ENCODE data around the gene ISM2. TPM values are rescaled to one million over a fixed set of nuclear protein-coding genes. Genes with fewer than 3 reads are reported as not detected.

The ISM2 gene
- total RNA-seq, 2 donors from 2014 or later: 0.59 to 26.6 TPM

DNA sequence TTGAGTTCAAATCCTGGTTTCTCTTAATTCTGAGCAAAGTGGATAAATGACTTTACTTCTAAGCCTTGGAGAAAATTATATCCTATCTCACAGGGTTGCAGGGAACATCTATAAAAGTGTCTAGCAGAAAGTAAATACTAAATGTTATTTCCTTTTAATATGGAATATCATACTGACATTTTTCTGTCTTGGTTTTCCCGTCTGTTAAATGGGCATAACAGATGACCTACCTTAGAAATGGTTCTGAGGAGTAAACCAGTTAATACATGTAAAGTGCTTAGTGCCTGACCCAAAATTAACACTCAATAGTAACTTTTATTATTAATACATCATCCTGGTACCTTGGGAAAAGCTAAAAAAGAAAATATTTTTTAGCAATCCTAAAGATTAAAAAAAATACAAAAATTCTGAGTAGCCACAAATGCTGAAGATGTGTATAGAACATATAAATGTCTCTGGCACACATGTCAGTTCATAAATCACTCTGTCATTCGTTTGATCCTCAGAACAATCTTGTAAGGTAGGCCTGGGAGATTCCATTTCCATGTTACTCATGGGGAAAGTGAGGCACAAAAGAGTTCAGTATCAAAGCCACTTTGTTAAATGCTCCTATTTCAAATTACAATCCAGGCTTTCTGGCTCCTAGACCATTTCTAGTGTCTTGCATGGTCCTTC is 42.5 kb downstream of the ISM2 start:
- intact Hi-C loops (cut with DNase I): loop anchor here (2.0 to 10.0 kb wide), 4 partner anchors 79 to 299 kb away; partner anchors contain the start of genes ALKBH1, GSTZ1, POMT2 and SAMD15
- TF ChIP-seq, protein P1, sequence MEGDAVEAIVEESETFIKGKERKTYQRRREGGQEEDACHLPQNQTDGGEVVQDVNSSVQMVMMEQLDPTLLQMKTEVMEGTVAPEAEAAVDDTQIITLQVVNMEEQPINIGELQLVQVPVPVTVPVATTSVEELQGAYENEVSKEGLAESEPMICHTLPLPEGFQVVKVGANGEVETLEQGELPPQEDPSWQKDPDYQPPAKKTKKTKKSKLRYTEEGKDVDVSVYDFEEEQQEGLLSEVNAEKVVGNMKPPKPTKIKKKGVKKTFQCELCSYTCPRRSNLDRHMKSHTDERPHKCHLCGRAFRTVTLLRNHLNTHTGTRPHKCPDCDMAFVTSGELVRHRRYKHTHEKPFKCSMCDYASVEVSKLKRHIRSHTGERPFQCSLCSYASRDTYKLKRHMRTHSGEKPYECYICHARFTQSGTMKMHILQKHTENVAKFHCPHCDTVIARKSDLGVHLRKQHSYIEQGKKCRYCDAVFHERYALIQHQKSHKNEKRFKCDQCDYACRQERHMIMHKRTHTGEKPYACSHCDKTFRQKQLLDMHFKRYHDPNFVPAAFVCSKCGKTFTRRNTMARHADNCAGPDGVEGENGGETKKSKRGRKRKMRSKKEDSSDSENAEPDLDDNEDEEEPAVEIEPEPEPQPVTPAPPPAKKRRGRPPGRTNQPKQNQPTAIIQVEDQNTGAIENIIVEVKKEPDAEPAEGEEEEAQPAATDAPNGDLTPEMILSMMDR (IDR thresholded peaks at IDR 0.05): no peak
- TF ChIP-seq POLR2A (IDR thresholded peaks at IDR 0.05) (no peak), POLR2AphosphoS5 (IDR thresholded peaks at IDR 0.05) (no peak)
- Histone ChIP-seq H3K4me3 (no peak overlapping the region), H3K27me3 (replicated peaks; ENCODE audit: insufficient read depth) (no peaks in the 10 kb centered on the region), H3K4me1 (replicated peaks) (no peaks in the 10 kb centered on the region), H3K36me3 (peaks cover 0 to under 1% of the 10 kb centered on the region in 2 donors), H3K9me3 (no peaks in the 10 kb centered on the region), H3K27ac (no peak overlapping the region)
- no peak for DNase-seq (ENCODE audit: low spot score)
- WGBS: 60% methylated on average over 2 of the region's 2 CpGs

DNA sequence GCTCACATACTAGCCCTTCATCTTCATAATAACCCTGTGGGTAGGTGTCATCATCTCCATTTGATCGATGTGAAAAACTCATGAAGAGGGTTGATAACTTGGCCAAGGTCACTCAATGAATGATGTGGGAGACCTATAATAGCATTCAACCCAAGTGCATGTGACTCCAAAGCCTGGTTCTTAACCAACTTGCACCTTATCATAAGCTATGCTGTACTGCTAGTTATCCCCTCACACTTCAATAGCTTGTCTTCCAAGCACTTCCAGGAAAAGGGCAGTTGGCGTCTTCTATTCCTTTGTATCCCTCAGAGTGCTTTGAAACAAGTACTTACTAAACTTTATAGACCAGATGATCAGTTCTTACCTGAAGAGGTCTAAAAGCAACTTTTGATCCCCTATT is 56.4 kb downstream of the ISM2 start:
- WGBS: 94% methylated on average over 2 of the region's 2 CpGs
- Histone ChIP-seq H3K27ac (no peak overlapping the region), H3K4me3 (no peak overlapping the region), H3K36me3 (peaks cover 3 to 4% of the 10 kb centered on the region in 2 donors), H3K27me3 (replicated peaks; ENCODE audit: insufficient read depth) (no peaks in the 10 kb centered on the region), H3K4me1 (replicated peaks) (no peaks in the 10 kb centered on the region), H3K9me3 (no peaks in the 10 kb centered on the region)
- intact Hi-C loops (cut with DNase I): no loop called here
- no peak for TF ChIP-seq POLR2A (IDR thresholded peaks at IDR 0.05)
- no peak for TF ChIP-seq POLR2AphosphoS5 (IDR thresholded peaks at IDR 0.05)
- TF ChIP-seq, protein P1 (IDR thresholded peaks at IDR 0.05): no peak
- DNase-seq (ENCODE audit: low spot score): no peak

DNA sequence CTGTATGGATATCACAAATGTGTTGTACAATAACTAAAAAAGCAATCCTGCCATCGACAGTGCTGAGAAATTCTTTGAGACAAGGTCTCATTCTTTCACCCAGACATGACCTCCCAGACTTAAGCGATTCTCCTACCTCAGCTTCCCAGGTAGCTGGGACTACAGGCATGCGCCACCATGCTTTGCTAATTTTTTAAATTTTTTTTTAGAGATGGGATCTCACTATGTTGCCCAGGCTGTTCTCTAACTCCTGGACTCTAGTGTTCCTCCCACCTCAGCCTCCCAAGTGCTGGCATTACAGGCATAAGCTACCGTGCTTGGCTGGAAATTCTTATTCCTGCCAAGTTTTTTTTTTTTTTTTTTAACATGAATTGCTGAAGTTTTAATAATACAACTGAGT is 58.8 kb downstream of the ISM2 start:
- Histone ChIP-seq H3K27me3 (replicated peaks; ENCODE audit: insufficient read depth) (no peaks in the 10 kb centered on the region), H3K4me3 (no peak overlapping the region), H3K36me3 (peaks cover 3 to 4% of the 10 kb centered on the region in 2 donors), H3K9me3 (no peaks in the 10 kb centered on the region), H3K4me1 (replicated peaks) (no peaks in the 10 kb centered on the region), H3K27ac (no peak overlapping the region)
- intact Hi-C loops (cut with DNase I): no loop called here
- no peak for DNase-seq (ENCODE audit: low spot score)
- 94% methylated on average over 4 of the region's 4 CpGs for WGBS
- TF ChIP-seq POLR2A (IDR thresholded peaks at IDR 0.05) (no peak), POLR2AphosphoS5 (IDR thresholded peaks at IDR 0.05) (no peak)
- TF ChIP-seq, protein P1 (IDR thresholded peaks at IDR 0.05): no peak

DNA sequence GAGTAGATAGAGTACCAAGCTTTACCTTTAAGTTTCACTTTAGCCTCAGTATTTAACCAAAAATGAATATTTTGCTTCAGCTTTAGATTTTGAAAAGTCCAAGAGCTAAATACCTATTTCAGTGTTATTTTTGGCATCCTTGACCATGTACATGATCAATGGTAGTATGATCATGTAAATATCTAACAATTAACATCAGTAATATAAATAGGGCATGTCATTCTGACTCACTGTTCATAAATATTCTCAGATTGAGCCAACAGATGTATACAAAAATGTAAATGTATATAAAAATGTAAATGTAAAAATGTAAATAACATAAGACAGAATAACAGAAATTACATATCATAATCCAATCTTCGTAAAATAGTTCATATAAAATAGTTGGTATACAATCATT is 60.0 kb downstream of the ISM2 start:
- Histone ChIP-seq H3K4me3 (no peak overlapping the region), H3K36me3 (peaks cover 3 to 4% of the 10 kb centered on the region in 2 donors), H3K4me1 (replicated peaks) (no peaks in the 10 kb centered on the region), H3K27ac (no peak overlapping the region), H3K9me3 (no peaks in the 10 kb centered on the region), H3K27me3 (replicated peaks; ENCODE audit: insufficient read depth) (no peaks in the 10 kb centered on the region)
- intact Hi-C loops (cut with DNase I): no loop called here
- 100% methylated on average over 1 of the region's 1 CpG for WGBS
- no peak for TF ChIP-seq POLR2AphosphoS5 (IDR thresholded peaks at IDR 0.05)
- TF ChIP-seq, protein P1 (IDR thresholded peaks at IDR 0.05): no peak
- TF ChIP-seq POLR2A (IDR thresholded peaks at IDR 0.05): no peak
- no peak for DNase-seq (ENCODE audit: low spot score)

DNA sequence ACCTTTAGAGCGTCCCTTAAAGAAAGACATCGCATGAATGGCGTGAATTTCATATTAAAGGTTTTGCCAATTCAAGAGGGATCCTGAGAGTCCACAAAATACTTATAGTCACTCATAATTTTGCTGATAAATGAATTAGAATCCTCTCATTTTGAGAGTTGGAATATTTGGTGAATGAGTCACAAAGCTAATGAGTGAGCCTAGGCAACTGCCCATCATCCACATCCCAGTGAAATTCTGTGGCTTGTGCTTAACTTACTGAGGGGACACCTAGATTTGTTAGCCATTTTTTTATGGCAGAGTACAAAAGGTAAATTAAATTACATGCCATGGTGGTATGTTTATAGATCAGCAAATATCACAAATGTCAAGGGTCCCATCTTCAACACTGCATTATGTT is 62.6 kb downstream of the ISM2 start:
- no peak for DNase-seq (ENCODE audit: low spot score)
- no peak overlapping the region for H3K27ac ChIP-seq
- no peaks in the 10 kb centered on the region for H3K27me3 ChIP-seq (replicated peaks; ENCODE audit: insufficient read depth)
- no peak overlapping the region for H3K4me3 ChIP-seq
- no peak for TF ChIP-seq POLR2A (IDR thresholded peaks at IDR 0.05)
- no peak for TF ChIP-seq POLR2AphosphoS5 (IDR thresholded peaks at IDR 0.05)
- TF ChIP-seq, protein P1 (IDR thresholded peaks at IDR 0.05): no peak
- WGBS: 95% methylated on average over 3 of the region's 3 CpGs
- no peaks in the 10 kb centered on the region for H3K4me1 ChIP-seq (replicated peaks)
- no peaks in the 10 kb centered on the region for H3K9me3 ChIP-seq
- peaks cover 0 to 5% of the 10 kb centered on the region in 2 donors for H3K36me3 ChIP-seq
- intact Hi-C loops (cut with DNase I): no loop called here

All from prostate gland (tissue), 2 donors.